Fibroblast of lung (primary cell): Measurements from ENCODE around the gene AGRN. TPM values are rescaled to one million over a fixed set of nuclear protein-coding genes. Genes with fewer than 3 reads are reported as not detected.

Source experiments
- DNase-seq, 2 donors: peaks; one replicate each; pipeline versions ENCODE4 v3.0.0 to v3.0.0-alpha.2; 2010; ENCODE audit warnings: low read depth in 2 of 2
- H2AFZ ChIP-seq: 2 replicates; pipeline ENCODE4 v1.5.1; 2012; ENCODE audit warnings: low read length, control low read depth, inconsistent platforms
- H3K27ac ChIP-seq: 2 replicates; pipeline ENCODE4 v1.5.1; 2011; ENCODE audit warnings: low read length, control low read depth; ENCODE audit not compliant: insufficient read depth
- H3K27me3 ChIP-seq: 2 replicates; pipeline ENCODE4 v1.5.1; 2011; ENCODE audit warnings: mild to moderate bottlenecking, low read length; ENCODE audit not compliant: control insufficient read depth, insufficient read depth
- H3K36me3 ChIP-seq: 2 replicates; pipeline ENCODE4 v1.5.1; 2011; ENCODE audit warnings: low read length; ENCODE audit not compliant: control insufficient read depth, insufficient read depth
- H3K4me1 ChIP-seq: 2 replicates; pipeline ENCODE4 v1.5.1; 2011; ENCODE audit warnings: low read length; ENCODE audit not compliant: control insufficient read depth, insufficient read depth; ENCODE audit errors: extremely low read depth
- H3K4me2 ChIP-seq: 2 replicates; pipeline ENCODE4 v1.5.1; 2011; ENCODE audit warnings: low read length, control low read depth; ENCODE audit not compliant: insufficient read depth; ENCODE audit errors: extremely low read depth
- H3K4me3 ChIP-seq, 4 experiments: fragments of 200-600 bp in 1 of 4; sonication (generic) in 1 of 4; replicated peaks in 1 of 4; 2 replicates each; pipeline ENCODE4 v1.5.1; 2011 to 2016; ENCODE audit warnings: low read length in 4 of 4, low read depth in 3 of 4, mild to moderate bottlenecking in 3 of 4, control low read depth in 2 of 4, inconsistent platforms in 1 of 4, mixed read lengths in 1 of 4; ENCODE audit not compliant: insufficient read depth in 1 of 4; ENCODE audit errors: control extremely low read depth in 1 of 4
- H3K79me2 ChIP-seq: 2 replicates; pipeline ENCODE4 v1.5.1; 2012; ENCODE audit warnings: mild to moderate bottlenecking, low read length, inconsistent platforms; ENCODE audit not compliant: control insufficient read depth, insufficient read depth
- H3K9ac ChIP-seq: 2 replicates; pipeline ENCODE4 v1.5.1; 2011; ENCODE audit warnings: mild to moderate bottlenecking, low read length, control low read depth; ENCODE audit not compliant: insufficient read depth
- H3K9me3 ChIP-seq: 2 replicates; pipeline ENCODE4 v1.5.1; 2012; ENCODE audit warnings: low read depth, low read length; ENCODE audit not compliant: control insufficient read depth, insufficient read depth
- H4K20me1 ChIP-seq: 2 replicates; pipeline ENCODE4 v1.5.1; 2011; ENCODE audit warnings: low read length; ENCODE audit not compliant: control insufficient read depth, insufficient read depth; ENCODE audit errors: extremely low read depth
- CTCF ChIP-seq, 2 donors: IDR thresholded peaks in 1 of 2; conservative IDR thresholded peaks in 1 of 2; 1 replicate in 1 of 2; 2 replicates in 1 of 2; pipeline ENCODE4 v1.5.1; 2011 to 2012; ENCODE audit warnings: low read length in 2 of 2, control low read depth in 1 of 2, inconsistent platforms in 1 of 2, low read depth in 1 of 2, mild to moderate bottlenecking in 1 of 2
- EZH2 ChIP-seq: IDR thresholded peaks from 2 replicates; pipeline ENCODE4 v1.5.1; 2012; ENCODE audit warnings: low read length, control low read depth, mild to moderate bottlenecking; ENCODE audit errors: missing control alignments
- polyA plus RNA-seq, 2 donors: library from polyadenylated mRNA; depleted of rRNA in 1 of 2; stranded (reverse) in 1 of 2; unstranded in 1 of 2; fragments of >200 nt; gene quantifications; 2 replicates each; pipeline ENCODE4 v1.2.1, GENCODE V29; 2011 to 2012; ENCODE audit warnings: missing spikeins in 1 of 2
- total RNA-seq: library from RNA; depleted of rRNA; stranded (reverse); fragments of >200 nt; gene quantifications from 2 replicates; pipeline ENCODE4 v1.2.1, GENCODE V29; 2014

AGRN gene
- total and polyA plus RNA-seq, 2 donors (not counting 1 experiment from before 2014, with no cell fraction given), result 20.7 to 50.9 TPM

DNA sequence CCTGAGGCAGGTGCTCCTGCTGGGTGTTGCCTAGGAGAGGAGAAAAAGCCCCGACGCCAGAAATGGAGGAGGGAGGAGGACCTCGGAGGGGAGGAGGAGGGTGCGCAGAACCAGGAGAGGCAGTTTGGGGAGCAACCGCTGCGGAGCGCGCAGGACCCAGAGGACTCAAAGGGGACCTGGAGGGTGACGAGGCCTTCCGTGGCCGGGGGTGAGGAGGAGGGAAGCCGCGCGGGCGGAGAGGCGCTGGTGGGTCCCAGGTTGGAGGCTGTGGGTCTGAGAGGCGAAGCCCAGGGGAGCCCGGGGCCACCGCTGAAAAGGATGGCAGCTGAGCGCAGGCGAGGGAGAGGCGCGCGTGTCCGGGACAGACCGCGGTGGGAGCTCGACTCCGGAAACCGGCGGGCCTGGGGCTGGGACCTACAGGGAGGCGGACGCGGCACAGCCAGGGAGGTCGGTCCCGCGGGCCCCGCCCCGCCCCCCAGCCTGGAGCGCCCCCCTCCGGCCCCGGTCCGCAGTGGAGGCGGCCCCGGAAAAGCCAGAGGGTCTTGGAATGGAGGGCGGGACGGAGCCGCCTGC is 39.1 kb downstream of the AGRN start:
- Histone ChIP-seq H3K4me2 (peak overlapping the region; percentile 85), H4K20me1 (no peaks in the 10 kb centered on the region), H3K4me3 (peak overlapping the region; percentile 15 to 61 (median 54)), H3K79me2 (no peaks in the 10 kb centered on the region), H3K9me3 (no peaks in the 10 kb centered on the region), H3K9ac (peak overlapping the region; percentile 36), H3K36me3 (no peaks in the 10 kb centered on the region), H3K27ac (no peak overlapping the region), H3K4me1 (peaks cover 14% of the 10 kb centered on the region), H2AFZ (peak overlapping the region; percentile 47), H3K27me3 (peaks cover 2% of the 10 kb centered on the region)
- DNase-seq, result peak in 1 of 2 donors; percentile 22
- no peak for TF ChIP-seq EZH2
- TF ChIP-seq CTCF (conservative IDR thresholded peaks at IDR 0.05 in 1 of 2, IDR thresholded peaks at IDR 0.05 in 1 of 2; ENCODE audit: low read depth in 1 of 2, low read length in 2 of 2), result no peak

DNA sequence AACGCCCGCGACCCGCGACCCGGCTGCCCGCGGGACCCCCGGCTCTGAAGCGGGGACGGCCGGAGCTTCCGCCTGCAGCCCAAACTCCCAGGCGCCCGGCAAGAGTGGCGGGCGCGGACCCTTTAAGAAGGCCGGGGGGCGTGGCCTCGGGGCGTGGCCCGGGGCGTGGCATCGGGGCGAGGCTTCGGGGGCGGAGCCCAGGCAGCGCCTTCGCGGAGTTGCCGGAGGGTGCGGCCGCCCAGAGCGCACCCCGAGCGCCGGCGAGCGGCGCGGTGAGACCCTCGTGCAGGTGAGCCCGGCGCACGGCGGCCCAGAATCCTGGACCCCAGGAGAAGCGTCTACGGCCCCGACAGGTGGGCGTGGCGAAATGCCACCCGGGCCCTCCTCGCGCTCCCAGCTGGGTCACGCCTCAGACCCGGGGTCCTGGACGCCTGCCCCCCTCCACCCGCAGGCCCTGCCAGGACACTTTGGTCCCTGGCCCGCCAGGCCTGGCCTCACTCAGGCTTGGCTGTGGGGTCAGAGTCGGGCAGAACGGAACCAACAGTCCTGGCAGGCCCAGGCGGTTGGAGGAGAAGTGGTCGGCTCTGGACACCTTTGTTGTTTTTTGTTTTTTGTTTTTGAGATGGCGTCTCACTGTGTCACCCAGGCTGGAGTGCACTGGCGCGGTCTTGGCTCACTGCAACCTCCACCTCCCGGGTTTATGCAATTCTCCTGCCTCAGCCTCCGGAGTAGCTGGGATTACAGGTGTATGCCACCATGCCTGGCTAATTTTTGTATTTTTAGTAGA is 39.8 kb downstream of the AGRN start:
- Histone ChIP-seq H3K36me3 (no peaks in the 10 kb centered on the region), H3K27ac (no peak overlapping the region), H3K4me1 (peaks cover 16% of the 10 kb centered on the region), H3K4me2 (peak overlapping the region; percentile 87), H3K4me3 (peak overlapping the region; percentile 37 to 61 (median 60)), H2AFZ (peak overlapping the region; percentile 59), H3K79me2 (no peaks in the 10 kb centered on the region), H3K27me3 (peaks cover 2% of the 10 kb centered on the region), H3K9me3 (no peaks in the 10 kb centered on the region), H3K9ac (peak overlapping the region; percentile 36), H4K20me1 (no peaks in the 10 kb centered on the region)
- TF ChIP-seq EZH2 (no peak), CTCF (conservative IDR thresholded peaks at IDR 0.05 in 1 of 2, IDR thresholded peaks at IDR 0.05 in 1 of 2; ENCODE audit: low read depth in 1 of 2, low read length in 2 of 2) (no peak)
- DNase-seq, result peak; percentile 61 to 63

GRCh38 chr1:1060281-1061000 is 40.5 kb downstream of the AGRN start:
- Histone ChIP-seq H3K4me3 (peak overlapping the region in 1 of 4 experiments; percentile 14), H3K4me2 (peak overlapping the region; percentile 44)

More at GRCh38 chr1:1060281-1061000, 40.5 kb downstream of the AGRN start:
- no peaks in the 10 kb centered on the region for H3K79me2 ChIP-seq
- H3K27ac ChIP-seq, result no peak overlapping the region
- H3K4me1 ChIP-seq, result peaks cover 16% of the 10 kb centered on the region
- H4K20me1 ChIP-seq, result no peaks in the 10 kb centered on the region
- no peaks in the 10 kb centered on the region for H3K9me3 ChIP-seq
- no peak for DNase-seq
- no peak for TF ChIP-seq EZH2
- no peak for TF ChIP-seq CTCF (conservative IDR thresholded peaks at IDR 0.05 in 1 of 2, IDR thresholded peaks at IDR 0.05 in 1 of 2; ENCODE audit: low read depth in 1 of 2, low read length in 2 of 2)
- no peak overlapping the region for H2AFZ ChIP-seq
- peaks cover 2% of the 10 kb centered on the region for H3K27me3 ChIP-seq
- no peak overlapping the region for H3K9ac ChIP-seq
- no peaks in the 10 kb centered on the region for H3K36me3 ChIP-seq
